B cell (primary cell): Measurements from ENCODE around the gene PTRH1. TPM values are rescaled to one million over a fixed set of nuclear protein-coding genes. Genes with fewer than 3 reads are reported as not detected.

ENCODE experiments used
- ATAC-seq: fragments of 200-7000 bp; cut with Tn5 transposase; one replicate; pipeline ENCODE4 v1.10.0; 2021; ENCODE audit warnings: low read depth, mild to moderate bottlenecking, moderate number of reproducible peaks, moderate library complexity
- CTCF ChIA-PET: fragments of 350-600 bp; sonication (Branson Sonifier 250); formaldehyde crosslinking; loops from one replicate; lab custom pipeline; 2021; ENCODE audit warnings: antibody characterized with exemption, inconsistent platforms; lab: Charles Lee
- POLR2A ChIA-PET: fragments of 350-600 bp; sonication (Branson Sonifier 250); formaldehyde crosslinking; loops from one replicate; lab custom pipeline; 2021; ENCODE audit warnings: antibody characterized with exemption; lab: Charles Lee
- DNase-seq: peaks from one replicate; pipeline ENCODE4 v3.0.0; 2013
- H2AFZ ChIP-seq: 2 replicates; pipeline ENCODE4 v1.6.1; 2012; ENCODE audit warnings: mild to moderate bottlenecking, low read depth, low read length; ENCODE audit not compliant: insufficient read depth, poor library complexity, severe bottlenecking
- H3K27ac ChIP-seq, 2 donors: 1 replicate in 1 of 2; 2 replicates in 1 of 2; pipeline ENCODE4 v1.5.1; 2012 to 2013; ENCODE audit warnings: low read length in 2 of 2, mild to moderate bottlenecking in 2 of 2, moderate library complexity in 1 of 2
- H3K27me3 ChIP-seq, 4 experiments: fragments of 200-600 bp in 1 of 4; sonication (generic) in 1 of 4; replicated peaks in 1 of 4; 1 replicate in 2 of 4; 2 replicates in 2 of 4; pipeline versions ENCODE4 v1.6.1 to v1.7.0; 2013 to 2016; ENCODE audit warnings: low read length in 3 of 4, mild to moderate bottlenecking in 2 of 4, mixed read lengths in 1 of 4, moderate library complexity in 1 of 4; ENCODE audit not compliant: insufficient read depth in 4 of 4, control insufficient read depth in 3 of 4; ENCODE audit errors: control extremely low read depth in 1 of 4
- H3K36me3 ChIP-seq, 2 experiments: replicated peaks in 1 of 2; 1 replicate in 1 of 2; 2 replicates in 1 of 2; pipeline versions ENCODE4 v1.6.1 to v1.7.1; 2013; ENCODE audit warnings: low read length in 1 of 2; ENCODE audit not compliant: insufficient read depth in 2 of 2, control insufficient read depth in 1 of 2; ENCODE audit errors: control extremely low read depth in 1 of 2, extremely low read depth in 1 of 2
- H3K4me1 ChIP-seq, 2 donors: fragments of 200-600 bp in 1 of 2; sonication (generic) in 1 of 2; 1 replicate in 1 of 2; 2 replicates in 1 of 2; pipeline versions ENCODE4 v1.5.1 to v1.6.1; 2013 to 2017; ENCODE audit warnings: low read length in 2 of 2; ENCODE audit not compliant: control insufficient read depth in 2 of 2, insufficient read depth in 2 of 2
- H3K4me2 ChIP-seq: replicated peaks from 2 replicates; pipeline ENCODE3; 2012; ENCODE audit warnings: mild to moderate bottlenecking, low read depth, low read length; ENCODE audit not compliant: poor library complexity, severe bottlenecking
- H3K4me3 ChIP-seq, 5 experiments: fragments of 200-600 bp in 1 of 5; sonication (generic) in 1 of 5; 1 replicate in 3 of 5; 2 replicates in 2 of 5; pipeline versions ENCODE4 v1.5.1 to v1.7.0; 2011 to 2016; ENCODE audit warnings: low read length in 4 of 5, mild to moderate bottlenecking in 4 of 5, low read depth in 2 of 5, control low read depth in 1 of 5, moderate library complexity in 1 of 5; ENCODE audit not compliant: insufficient read depth in 1 of 5; ENCODE audit errors: control extremely low read depth in 1 of 5, extremely low read depth in 1 of 5
- H3K79me2 ChIP-seq: fragments of 200-600 bp; sonication (generic); one replicate; pipeline ENCODE4 v1.6.0; 2016; ENCODE audit warnings: low read length; ENCODE audit not compliant: control insufficient read depth, insufficient read depth
- H3K9ac ChIP-seq: fragments of 200-600 bp; sonication (generic); 2 replicates; pipeline ENCODE4 v1.6.1; 2017; ENCODE audit warnings: mild to moderate bottlenecking, low read length, moderate library complexity
- H3K9me3 ChIP-seq, 3 donors: one replicate each; pipeline versions ENCODE4 v1.6.1 to v1.7.1; 2013; ENCODE audit warnings: low read length in 2 of 3; ENCODE audit not compliant: control insufficient read depth in 2 of 3, insufficient read depth in 1 of 3; ENCODE audit errors: control extremely low read depth in 1 of 3
- H4K20me1 ChIP-seq: 2 replicates; pipeline ENCODE4 v1.6.0; 2012; ENCODE audit warnings: mild to moderate bottlenecking, low read length; ENCODE audit not compliant: insufficient read depth, control insufficient read depth, poor library complexity, severe bottlenecking
- H3K27ac Mint-ChIP-seq: one replicate; pipeline ENCODE4 v1.8.0; 2021; ENCODE audit warnings: mixed read lengths
- H3K27me3 Mint-ChIP-seq: one replicate; pipeline ENCODE4 v1.8.0; 2021; ENCODE audit warnings: mixed read lengths
- H3K4me1 Mint-ChIP-seq: one replicate; pipeline ENCODE4 v1.8.0; 2021; ENCODE audit warnings: mixed read lengths
- H3K4me3 Mint-ChIP-seq: one replicate; pipeline ENCODE4 v1.8.0; 2021; ENCODE audit warnings: mixed read lengths
- H3K9me3 Mint-ChIP-seq: one replicate; pipeline ENCODE4 v1.8.0; 2022; ENCODE audit warnings: mixed read lengths; ENCODE audit not compliant: insufficient read depth
- EZH2 ChIP-seq: IDR thresholded peaks from 2 replicates; pipeline ENCODE4 v1.6.1; 2012; ENCODE audit warnings: borderline replicate concordance, low read depth, mild to moderate bottlenecking, moderate library complexity, low read length; ENCODE audit not compliant: insufficient read depth, poor library complexity, severe bottlenecking
- WGBS: methylation state at CpG from one replicate; pipeline ENCODE4 v1.1.5; 2013; ENCODE audit warnings: missing lambda C conversion rate; ENCODE audit not compliant: insufficient coverage; 5-methylcytosine and 5-hydroxymethylcytosine counted together
- intact Hi-C: fragments of 100-400 bp; cut with micrococcal nuclease; formaldehyde crosslinking; loops from one replicate; pipeline ENCODE4 v1.10.0; 2022
- polyA plus RNA-seq: library from polyadenylated mRNA; depleted of rRNA; stranded (reverse); fragments of >200 nt; gene quantifications from 2 replicates; pipeline ENCODE4 v1.2.3, GENCODE V29; 2012
- total RNA-seq, 2 donors: library from RNA; stranded (reverse); fragments of 120-200 nt in 1 of 2; gene quantifications; 1 replicate in 1 of 2; 2 replicates in 1 of 2; pipeline versions ENCODE4 v1.2.3 to v1.2.4, GENCODE V29; 2013 to 2022
- TF ChIP-seq, protein P1 (sequence below): fragments of 200-600 bp; IDR thresholded peaks from one replicate; pipeline ENCODE4 v1.8.0; 2022; ENCODE audit warnings: antibody characterized with exemption, mild to moderate bottlenecking

PTRH1 gene
- total and polyA plus RNA-seq, 2 donors (not counting 1 experiment from before 2014, with no cell fraction given) = 6.3 to 7.6 TPM

DNA sequence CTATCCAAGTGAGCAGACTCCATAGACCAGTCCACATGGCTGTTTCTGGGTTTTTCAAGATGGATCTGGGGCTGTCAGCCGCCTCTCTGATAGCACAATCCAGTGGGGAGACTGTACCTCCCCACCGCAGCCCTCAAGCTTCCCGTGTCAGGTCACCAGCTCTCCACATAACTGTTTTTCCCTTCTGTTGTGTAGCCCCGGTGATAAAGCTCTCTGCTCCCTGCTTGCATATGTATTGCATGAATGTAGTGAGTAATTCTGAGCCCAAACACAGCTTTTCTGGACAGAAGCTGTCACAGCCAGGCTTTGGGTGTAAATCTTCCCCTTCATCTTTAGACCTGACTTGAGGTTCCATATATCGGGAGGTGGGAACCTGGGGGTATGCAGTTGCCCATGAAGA is 31.7 kb downstream of the PTRH1 start:
- Mint-ChIP-seq H3K27me3 (peaks cover 17% of the 10 kb centered on the region), H3K4me3 (no peak overlapping the region), H3K4me1 (no peaks in the 10 kb centered on the region), H3K9me3 (no peaks in the 10 kb centered on the region), H3K27ac (no peak overlapping the region)
- no peak overlapping the region for H3K4me2 ChIP-seq
- WGBS = 92% methylated on average over 2 of the region's 5 CpGs
- peaks cover 0 to 4% (median 0%) of the 10 kb centered on the region in 4 experiments for H3K27me3 ChIP-seq
- intact Hi-C loops = no loop called here
- H3K9ac ChIP-seq = no peak overlapping the region
- no peak overlapping the region for H3K4me3 ChIP-seq
- H3K79me2 ChIP-seq = no peaks in the 10 kb centered on the region
- H2AFZ ChIP-seq = no peak overlapping the region
- H3K36me3 ChIP-seq = no peaks in the 10 kb centered on the region
- no peaks in the 10 kb centered on the region for H3K4me1 ChIP-seq
- DNase-seq = no peak
- CTCF ChIA-PET = no interaction called here
- TF ChIP-seq, protein P1, sequence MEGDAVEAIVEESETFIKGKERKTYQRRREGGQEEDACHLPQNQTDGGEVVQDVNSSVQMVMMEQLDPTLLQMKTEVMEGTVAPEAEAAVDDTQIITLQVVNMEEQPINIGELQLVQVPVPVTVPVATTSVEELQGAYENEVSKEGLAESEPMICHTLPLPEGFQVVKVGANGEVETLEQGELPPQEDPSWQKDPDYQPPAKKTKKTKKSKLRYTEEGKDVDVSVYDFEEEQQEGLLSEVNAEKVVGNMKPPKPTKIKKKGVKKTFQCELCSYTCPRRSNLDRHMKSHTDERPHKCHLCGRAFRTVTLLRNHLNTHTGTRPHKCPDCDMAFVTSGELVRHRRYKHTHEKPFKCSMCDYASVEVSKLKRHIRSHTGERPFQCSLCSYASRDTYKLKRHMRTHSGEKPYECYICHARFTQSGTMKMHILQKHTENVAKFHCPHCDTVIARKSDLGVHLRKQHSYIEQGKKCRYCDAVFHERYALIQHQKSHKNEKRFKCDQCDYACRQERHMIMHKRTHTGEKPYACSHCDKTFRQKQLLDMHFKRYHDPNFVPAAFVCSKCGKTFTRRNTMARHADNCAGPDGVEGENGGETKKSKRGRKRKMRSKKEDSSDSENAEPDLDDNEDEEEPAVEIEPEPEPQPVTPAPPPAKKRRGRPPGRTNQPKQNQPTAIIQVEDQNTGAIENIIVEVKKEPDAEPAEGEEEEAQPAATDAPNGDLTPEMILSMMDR = no peak
- no peak for TF ChIP-seq EZH2
- no peak overlapping the region for H3K27ac ChIP-seq
- H3K9me3 ChIP-seq = no peaks in the 10 kb centered on the region
- POLR2A ChIA-PET = no interaction called here
- ATAC-seq = no peak
- H4K20me1 ChIP-seq = no peaks in the 10 kb centered on the region

DNA sequence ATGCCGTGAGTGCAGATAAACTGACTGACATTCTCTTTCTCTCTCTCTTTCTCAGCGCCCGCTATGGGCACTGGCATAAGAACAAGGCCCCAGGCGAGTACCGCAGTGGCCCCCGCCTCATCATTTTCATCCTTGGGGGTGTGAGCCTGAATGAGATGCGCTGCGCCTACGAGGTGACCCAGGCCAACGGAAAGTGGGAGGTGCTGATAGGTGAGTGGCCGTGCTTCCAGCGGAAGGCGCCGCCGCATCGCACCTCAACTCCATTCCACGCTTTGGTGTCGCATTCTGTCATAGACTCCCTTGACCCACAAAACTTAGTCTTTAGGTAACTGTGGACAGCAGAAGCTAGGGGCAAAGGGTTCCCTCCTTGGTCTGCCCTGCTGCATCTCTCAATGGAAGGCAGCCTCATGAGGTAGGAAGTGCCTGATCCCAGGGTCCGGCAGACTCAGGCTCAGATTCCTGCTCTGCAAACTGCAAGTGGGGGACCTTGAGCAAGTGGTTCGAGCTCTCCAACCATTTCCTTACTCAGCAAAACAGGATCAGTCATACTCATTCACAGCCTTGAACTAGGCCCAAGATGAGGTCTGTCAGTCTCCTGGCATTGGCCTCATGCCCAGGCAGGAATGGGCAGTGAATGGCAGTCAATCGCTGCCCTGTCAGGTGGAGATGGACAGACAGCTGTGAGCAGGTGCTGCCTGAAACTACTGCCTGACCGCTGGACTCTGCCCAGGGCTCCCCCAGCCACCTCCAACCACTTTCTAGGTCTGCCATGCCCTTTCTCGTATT is 32.9 kb downstream of the PTRH1 start:
- no peaks in the 10 kb centered on the region for H3K9me3 Mint-ChIP-seq
- Histone ChIP-seq H4K20me1 (no peaks in the 10 kb centered on the region), H3K4me2 (no peak overlapping the region), H3K9me3 (no peaks in the 10 kb centered on the region), H3K4me3 (no peak overlapping the region), H3K36me3 (no peaks in the 10 kb centered on the region), H3K27me3 (peaks cover 0 to 4% (median 0%) of the 10 kb centered on the region in 4 experiments), H3K4me1 (no peaks in the 10 kb centered on the region), H2AFZ (no peak overlapping the region), H3K9ac (no peak overlapping the region), H3K27ac (no peak overlapping the region), H3K79me2 (no peaks in the 10 kb centered on the region)
- intact Hi-C loops = no loop called here
- ATAC-seq (no peak), DNase-seq (no peak)
- POLR2A ChIA-PET = no interaction called here
- CTCF ChIA-PET = no interaction called here
- no peaks in the 10 kb centered on the region for H3K4me1 Mint-ChIP-seq
- no peak overlapping the region for H3K4me3 Mint-ChIP-seq
- TF ChIP-seq, protein P1 = no peak
- no peak for TF ChIP-seq EZH2
- peaks cover 17% of the 10 kb centered on the region for H3K27me3 Mint-ChIP-seq
- H3K27ac Mint-ChIP-seq = no peak overlapping the region
- WGBS = 89% methylated on average over 16 of the region's 23 CpGs
